H1 (cell line): ENCODE data around the gene BCKDHB. TPM values are rescaled to one million over a fixed set of nuclear protein-coding genes. Genes with fewer than 3 reads are reported as not detected.

ENCODE experiments used
- CBX8 ChIP-seq: fragments of 300-800, 300-1000 bp; sonication (generic); IDR thresholded peaks from 2 replicates; pipeline ENCODE4 v1.7.1; 2016; ENCODE audit warnings: low read depth, low read length, borderline replicate concordance
- JUN ChIP-seq: IDR thresholded peaks from 2 replicates; pipeline ENCODE4 v1.6.1; 2011; ENCODE audit warnings: low read depth, mild to moderate bottlenecking, improper control_type of control experiment, low read length
- POU5F1 ChIP-seq: IDR thresholded peaks from 2 replicates; pipeline ENCODE4 v1.6.1; 2011; ENCODE audit warnings: low read depth, mild to moderate bottlenecking, low read length, moderate library complexity
- TCF12 ChIP-seq: IDR thresholded peaks from 2 replicates; pipeline ENCODE4 v1.6.1; 2011; ENCODE audit warnings: low read depth, mild to moderate bottlenecking, low read length
- USF2 ChIP-seq: IDR thresholded peaks from 2 replicates; pipeline ENCODE4 v1.6.1; 2011; ENCODE audit warnings: low read length, improper control_type of control experiment
- polyA plus RNA-seq, 7 experiments: library from polyadenylated mRNA; depleted of rRNA in 3 of 7; stranded (reverse) in 5 of 7; unstranded in 2 of 7; fragments of >200 nt in 5 of 7; fragments of 200-250 nt in 2 of 7; gene quantifications; 1 replicate in 5 of 7; 2 replicates in 1 of 7; 4 replicates in 1 of 7; pipeline versions ENCODE4 v1.2.1 to v1.2.3, GENCODE V29; 2011 to 2013; ENCODE audit warnings: missing spikeins in 2 of 7, mixed read lengths in 2 of 7
- total RNA-seq: library from RNA; stranded (reverse); fragmentation: NEBNext Ultra II Directional; extraction: Animal tissue kit (Norgen Biotek cat#: 25700); gene quantifications from 2 replicates; pipeline ENCODE4 v1.2.1, GENCODE V29; 2021
- TF ChIP-seq, protein P1 (sequence below): IDR thresholded peaks from 2 replicates; pipeline ENCODE4 v1.6.1; 2012; ENCODE audit warnings: inconsistent platforms

Gene BCKDHB
- total and polyA plus RNA-seq, 2 of the 8 experiments (the other 6 are each of a cell fraction or from before 2014, with no cell fraction given), result 22.1 to 30.8 TPM

GRCh38 chr6:80106418-80107235, at the start of gene BCKDHB (continued):
- TF ChIP-seq USF2 (no peak), POU5F1 (no peak), CBX8 (no peak), TCF12 (0 out of 2 replicates have a peak, but pooled peaks have one; percentile 26), JUN (no peak)
- TF ChIP-seq, protein P1, sequence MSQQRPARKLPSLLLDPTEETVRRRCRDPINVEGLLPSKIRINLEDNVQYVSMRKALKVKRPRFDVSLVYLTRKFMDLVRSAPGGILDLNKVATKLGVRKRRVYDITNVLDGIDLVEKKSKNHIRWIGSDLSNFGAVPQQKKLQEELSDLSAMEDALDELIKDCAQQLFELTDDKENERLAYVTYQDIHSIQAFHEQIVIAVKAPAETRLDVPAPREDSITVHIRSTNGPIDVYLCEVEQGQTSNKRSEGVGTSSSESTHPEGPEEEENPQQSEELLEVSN, result peak; percentile 62
